BE2C (cell line): ENCODE results near the gene NYNRIN.

Experiments
- DNase-seq: peaks from one replicate; pipeline ENCODE4 v3.0.0-alpha.2; 2020
- H3K27me3 ChIP-seq: fragments of 250-450 bp; sonication (Bioruptor Pico); 2 replicates; pipeline ENCODE4 v1.5.1; 2020; ENCODE audit warnings: mild to moderate bottlenecking
- H3K36me3 ChIP-seq: fragments of 250-450 bp; sonication (Bioruptor Pico); 2 replicates; pipeline ENCODE4 v1.5.1; 2020; ENCODE audit warnings: mild to moderate bottlenecking
- H3K4me1 ChIP-seq: fragments of 250-450 bp; sonication (Bioruptor Pico); 2 replicates; pipeline ENCODE4 v1.5.1; 2020
- H3K4me3 ChIP-seq: 2 replicates; pipeline ENCODE4 v1.5.1; 2011; ENCODE audit warnings: low read depth, low read length
- H3K9me3 ChIP-seq: fragments of 250-450 bp; sonication (Bioruptor Pico); 2 replicates; pipeline ENCODE4 v1.5.1; 2020
- CTCF ChIP-seq: IDR thresholded peaks from 2 replicates; pipeline ENCODE4 v1.5.1; 2012; ENCODE audit warnings: mild to moderate bottlenecking, low read depth, low read length

The NYNRIN gene

GRCh38 chr14:24431569-24432258 is 32.9 kb downstream of the NYNRIN start:
- Histone ChIP-seq H3K9me3 (no peaks in the 10 kb centered on the region), H3K27me3 (no peaks in the 10 kb centered on the region), H3K36me3 (0 out of 2 replicates have a peak, but pooled peaks cover 7% of the 10 kb centered on the region), H3K4me1 (peaks cover 9% of the 10 kb centered on the region), H3K4me3 (no peak overlapping the region)
- peak; percentile 99 for TF ChIP-seq CTCF
- DNase-seq = peak; percentile 96

GRCh38 chr14:24432259-24433131 is 33.7 kb downstream of the NYNRIN start:
- DNase-seq = no peak
- no peak overlapping the region for H3K4me3 ChIP-seq
- no peak for TF ChIP-seq CTCF

GRCh38 chr14:24434036-24434435 is 35.2 kb downstream of the NYNRIN start:
- Histone ChIP-seq H3K9me3 (no peaks in the 10 kb centered on the region), H3K36me3 (peaks cover 7% of the 10 kb centered on the region; the same call in 1 of the 2 replicates), H3K4me1 (peaks cover 9% of the 10 kb centered on the region), H3K4me3 (no peak overlapping the region), H3K27me3 (no peaks in the 10 kb centered on the region)
- DNase-seq = no peak
- no peak for TF ChIP-seq CTCF

More at GRCh38 chr14:24432259-24433131, 33.7 kb downstream of the NYNRIN start:
- Histone ChIP-seq H3K27me3 (no peaks in the 10 kb centered on the region), H3K9me3 (no peaks in the 10 kb centered on the region), H3K36me3 (peaks cover 7% of the 10 kb centered on the region; the same call in 1 of the 2 replicates), H3K4me1 (peaks cover 9% of the 10 kb centered on the region)

- no peaks in the 10 kb centered on the region for H3K9me3 ChIP-seq
- H3K4me3 ChIP-seq = no peak overlapping the region
- H3K27me3 ChIP-seq = no peaks in the 10 kb centered on the region
- peaks cover 12% of the 10 kb centered on the region for H3K36me3 ChIP-seq
- DNase-seq = no peak
- H3K4me1 ChIP-seq = 0 out of 2 replicates have a peak, but pooled peaks cover 3% of the 10 kb centered on the region
- no peak for TF ChIP-seq CTCF
Measured at GRCh38 chr14:24434676-24435075, 35.9 kb downstream of the NYNRIN start.

DNA sequence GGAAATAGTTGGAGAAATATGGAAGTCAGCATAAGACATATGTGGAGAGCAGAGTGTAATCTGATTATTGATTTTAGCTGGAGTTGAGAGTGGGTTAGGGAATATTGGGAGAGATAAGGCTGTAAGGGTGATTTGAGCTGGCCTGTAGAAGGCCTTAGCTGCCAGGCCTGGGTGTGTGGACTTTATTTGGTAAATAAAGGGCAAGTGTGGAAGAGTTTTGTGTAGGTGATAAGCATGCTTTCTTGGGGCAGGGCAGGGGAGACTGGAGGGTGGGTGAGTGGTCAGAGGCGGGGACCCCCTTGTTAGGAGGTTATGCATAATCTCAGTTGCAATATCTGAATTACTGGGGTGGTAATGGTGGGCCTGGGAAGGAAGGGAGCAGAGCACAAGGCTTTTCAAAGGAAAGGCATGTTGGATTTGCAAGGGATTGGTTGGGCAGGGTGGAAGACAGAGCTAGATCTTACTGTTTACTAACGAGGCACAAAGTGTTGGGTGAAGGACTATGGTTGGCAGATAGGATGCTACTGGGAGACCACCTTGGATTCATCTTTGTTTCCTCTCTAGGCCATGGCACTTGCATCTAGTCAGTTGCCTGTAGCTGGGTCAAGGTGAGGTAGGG is 36.5 kb downstream of the NYNRIN start:
- Histone ChIP-seq H3K4me3 (no peak overlapping the region), H3K36me3 (peaks cover 17% of the 10 kb centered on the region), H3K4me1 (0 out of 2 replicates have a peak, but pooled peaks cover 3% of the 10 kb centered on the region), H3K27me3 (no peaks in the 10 kb centered on the region), H3K9me3 (no peaks in the 10 kb centered on the region)
- no peak for TF ChIP-seq CTCF
- DNase-seq = no peak
